CD4-positive, alpha-beta T cell treated with Interferon gamma for 1 hour (primary cell): ENCODE measurements around the gene ITGB2.

ENCODE experiments used
- DNase-seq: peaks from one replicate; pipeline ENCODE4 v3.0.0-alpha.2; 2020

The ITGB2 gene

GRCh38 chr21:44865561-44866280, 55.0 kb downstream of the ITGB2 start:
- DNase-seq = peak; percentile 40

DNA sequence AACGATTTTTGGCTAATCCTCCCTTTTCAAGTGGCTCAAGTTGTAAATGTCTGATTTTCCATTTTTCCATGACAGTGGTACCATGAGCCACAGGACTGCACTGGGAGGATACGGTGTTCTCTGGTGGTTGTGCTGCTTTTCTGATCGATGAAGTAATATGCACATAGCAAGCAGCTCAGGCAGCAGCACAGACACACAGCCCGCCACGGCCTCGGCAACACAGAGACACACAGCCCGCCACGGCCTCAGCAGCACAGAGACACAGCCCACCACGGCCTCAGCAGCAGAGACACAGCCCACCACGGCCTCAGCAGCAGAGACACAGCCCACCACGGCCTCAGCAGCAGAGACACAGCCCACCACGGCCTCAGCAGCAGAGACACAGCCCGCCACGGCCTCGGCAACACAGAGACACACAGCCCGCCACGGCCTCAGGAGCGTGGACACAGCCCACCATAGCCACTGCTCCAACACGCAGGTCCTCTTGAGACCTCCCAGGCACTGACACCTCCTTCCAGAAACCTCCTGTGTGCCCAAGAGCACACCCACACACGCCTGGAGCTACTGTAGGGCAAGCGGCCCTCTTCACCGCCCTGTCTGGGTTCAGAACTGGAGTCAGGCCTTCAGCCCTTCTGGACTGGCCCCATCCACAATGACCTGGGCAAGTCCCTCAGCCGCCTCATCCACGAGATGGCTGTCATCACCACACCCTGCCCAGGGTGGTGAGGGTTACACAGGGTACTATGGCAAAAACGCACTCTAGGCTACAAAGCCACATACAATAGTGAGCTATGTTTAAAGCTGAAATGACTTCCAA, 57.6 kb downstream of the ITGB2 start:
- DNase-seq = no peak

DNA sequence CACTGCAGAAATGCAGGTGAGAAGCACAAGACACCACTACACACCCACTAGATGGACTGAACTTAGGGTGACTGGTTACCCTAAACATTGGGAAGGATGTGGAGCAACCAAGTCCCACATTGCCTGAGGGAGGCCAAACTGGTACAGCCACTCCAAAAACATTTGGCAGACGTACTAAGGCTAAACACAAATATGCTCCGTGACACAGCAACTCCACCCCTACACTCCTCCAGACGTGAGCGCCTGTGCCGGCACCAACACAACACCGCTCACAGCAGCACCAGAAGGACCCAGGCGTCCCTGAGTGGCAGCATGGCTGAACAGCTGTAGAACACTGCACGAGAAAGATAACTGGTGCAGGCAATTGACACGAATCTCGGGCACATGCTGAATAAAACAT, 61.9 kb downstream of the ITGB2 start:
- DNase-seq = no peak

- no peak for DNase-seq
Observed at GRCh38 chr21:44858291-44858690, 62.4 kb downstream of the ITGB2 start.

GRCh38 chr21:44857127-44857892, 63.4 kb downstream of the ITGB2 start:
- no peak for DNase-seq

DNA sequence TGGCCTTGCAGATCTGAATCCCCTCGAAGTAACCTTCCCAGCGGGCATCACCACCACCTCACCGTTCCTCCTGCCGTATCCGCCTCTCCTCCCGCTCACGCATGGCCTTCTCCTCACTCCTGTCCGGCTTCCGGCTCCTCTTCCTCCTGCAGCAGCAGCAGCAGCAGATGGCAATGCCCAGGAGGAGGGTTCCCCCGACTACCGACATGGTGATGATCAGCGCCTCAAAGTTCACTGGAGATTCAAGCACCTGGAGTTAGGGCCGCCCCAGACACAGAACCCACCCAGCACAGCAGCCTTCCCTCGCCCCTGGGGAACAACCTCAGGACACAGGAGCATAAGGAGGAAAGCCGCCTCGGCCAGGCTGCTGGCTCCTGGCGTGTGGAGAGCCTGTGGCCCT, 64.6 kb downstream of the ITGB2 start:
- no peak for DNase-seq

DNA sequence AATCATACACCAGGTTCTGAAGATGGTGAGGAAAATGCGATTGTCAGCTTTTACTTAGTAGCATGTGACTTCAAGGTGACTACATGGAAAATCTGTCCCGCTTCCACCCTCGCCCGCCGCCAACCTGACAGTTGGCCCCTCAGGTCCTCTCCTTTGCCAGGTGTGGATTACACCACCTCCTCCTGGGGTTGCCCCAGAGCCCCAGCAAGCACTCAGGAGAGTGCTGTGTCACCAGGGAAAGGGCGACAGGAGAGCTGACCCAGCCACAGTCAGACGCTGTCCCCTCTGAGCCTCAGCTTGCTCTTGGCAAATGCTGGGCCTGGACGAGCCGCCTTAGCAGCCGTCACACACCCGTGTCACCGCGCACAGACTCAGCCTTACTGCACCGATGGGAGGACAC, 65.1 kb downstream of the ITGB2 start:
- DNase-seq = no peak

DNA sequence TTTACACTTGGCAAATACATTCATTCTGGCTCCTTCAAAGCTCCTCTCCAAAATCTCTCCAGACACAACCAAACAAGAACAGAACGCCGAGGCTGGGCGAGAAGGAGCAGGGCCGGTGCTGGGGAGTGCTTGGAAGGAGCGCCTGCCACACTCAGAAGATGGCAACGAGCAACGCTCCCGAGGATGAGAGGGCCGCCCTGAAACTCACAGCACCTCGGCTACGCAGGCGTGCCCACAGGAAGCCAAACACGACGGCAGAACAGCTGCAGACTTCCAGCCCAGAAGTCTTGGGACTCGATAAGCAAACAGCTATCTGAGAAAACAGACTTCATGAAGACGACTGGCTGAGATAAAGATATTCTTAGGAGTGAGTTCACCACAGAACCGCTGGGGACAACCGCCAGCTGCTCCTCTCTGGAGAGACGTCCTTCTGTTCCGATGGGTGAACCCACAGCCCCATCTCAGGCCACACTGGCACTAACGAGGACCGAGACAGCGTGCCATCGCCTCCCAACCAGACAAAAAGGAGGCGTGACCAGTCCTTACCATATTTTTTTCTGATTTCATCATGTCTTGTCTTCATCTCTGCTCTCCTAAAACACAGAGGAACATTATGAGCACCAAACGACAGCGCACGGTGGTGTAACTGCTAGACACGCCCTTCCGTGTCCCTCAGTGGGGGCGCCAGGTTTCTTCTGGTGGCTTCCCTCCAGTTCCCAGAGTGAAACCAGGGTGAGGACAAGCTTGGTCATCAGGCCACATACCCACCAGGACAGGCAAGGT, 65.8 kb downstream of the ITGB2 start:
- peak; percentile 20 for DNase-seq

GRCh38 chr21:44854391-44854663, 66.4 kb downstream of the ITGB2 start:
- peak; percentile 34 for DNase-seq

DNA sequence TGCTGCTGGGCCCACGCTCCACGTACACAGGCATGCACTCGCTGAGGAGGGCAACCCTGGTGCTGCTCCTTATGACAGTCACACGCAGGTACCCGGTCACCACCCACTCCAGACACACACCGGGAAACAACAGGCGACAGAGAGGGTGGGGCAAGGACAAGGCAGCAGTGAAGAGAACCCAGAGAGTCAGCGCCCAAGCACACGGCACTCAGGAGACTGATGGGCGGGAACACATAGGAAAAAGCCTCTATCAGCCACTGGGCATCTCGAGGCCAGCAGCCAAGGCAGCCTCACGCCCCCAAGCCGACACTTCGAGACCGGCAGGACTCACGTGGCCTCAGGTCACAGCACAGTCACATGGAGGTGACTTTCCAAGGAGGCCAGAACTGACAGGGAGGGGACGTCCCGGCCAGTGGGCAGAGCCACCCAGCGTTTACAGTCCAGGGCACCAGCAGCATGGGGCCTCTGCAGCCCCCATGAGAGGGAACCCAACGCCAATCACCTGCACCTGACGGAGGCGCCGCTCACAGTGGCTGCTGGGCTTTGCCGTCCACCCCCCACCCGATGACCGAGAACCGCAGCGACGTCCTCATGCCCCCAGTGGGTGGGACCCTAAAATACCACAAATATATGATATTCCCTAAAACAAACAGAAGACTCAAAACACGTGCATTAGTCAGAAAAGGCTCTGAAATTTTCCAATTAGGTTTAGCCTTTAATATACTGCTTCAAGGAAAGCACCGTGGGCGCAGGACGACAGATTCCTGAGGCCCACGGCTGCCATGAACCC, 66.9 kb downstream of the ITGB2 start:
- DNase-seq = no peak

- DNase-seq = no peak
Observed at GRCh38 chr21:44850905-44851657, 69.6 kb downstream of the ITGB2 start.

DNA sequence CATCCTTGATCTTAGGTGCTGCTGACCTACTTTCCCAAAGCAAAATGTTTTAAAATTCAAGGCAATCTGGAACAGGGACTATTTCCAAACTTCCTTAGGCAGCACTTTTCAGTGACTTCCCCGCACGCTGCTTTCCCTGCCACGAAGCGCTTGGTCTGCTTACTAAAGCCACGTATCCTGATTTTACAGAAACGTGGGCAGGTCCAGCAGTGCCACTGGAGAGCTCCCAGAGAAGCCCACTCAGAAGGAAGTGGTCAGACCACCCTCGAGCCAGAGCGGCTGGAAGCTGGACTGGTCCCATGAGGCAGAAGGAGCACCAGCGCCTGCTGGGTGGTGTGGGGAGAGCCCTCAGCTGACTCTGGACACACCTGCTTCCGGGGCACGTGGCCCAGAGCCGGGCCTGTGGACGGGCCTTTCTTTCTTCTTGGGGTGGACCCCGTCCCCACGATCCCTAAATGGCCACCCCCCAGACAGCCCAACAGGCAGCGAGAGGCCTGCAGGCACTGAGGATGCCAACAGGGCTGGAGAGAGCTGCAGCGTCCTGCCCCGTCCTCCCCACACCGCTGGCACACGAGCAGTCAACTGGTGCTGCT, 70.4 kb downstream of the ITGB2 start:
- DNase-seq = no peak

DNA sequence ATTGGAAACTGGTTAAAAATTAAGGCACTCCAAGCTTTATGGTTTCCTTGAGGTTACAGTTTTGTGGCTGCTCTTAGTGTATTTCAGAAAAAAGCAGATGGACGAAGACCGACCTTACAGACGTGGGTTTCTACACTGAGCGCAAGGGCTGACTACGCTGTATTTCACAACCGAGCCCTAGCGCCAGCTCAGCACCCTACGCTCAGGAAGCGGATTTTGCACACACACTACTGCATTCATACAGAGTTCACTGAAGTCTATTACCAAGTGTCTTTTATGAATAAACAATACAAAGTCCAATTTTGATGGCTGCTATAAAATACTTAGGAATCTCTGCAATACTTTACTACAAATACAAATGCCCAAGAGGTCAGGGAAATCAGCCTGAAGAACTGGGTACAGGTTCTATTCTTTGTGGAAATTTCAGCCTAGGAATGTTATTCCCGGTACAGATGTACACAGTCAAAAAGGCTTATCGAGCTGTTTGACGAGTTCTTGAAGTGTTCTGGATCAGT, 71.0 kb downstream of the ITGB2 start:
- no peak for DNase-seq

- DNase-seq = no peak
Observed at GRCh38 chr21:44848821-44849521, 71.7 kb downstream of the ITGB2 start.

DNA sequence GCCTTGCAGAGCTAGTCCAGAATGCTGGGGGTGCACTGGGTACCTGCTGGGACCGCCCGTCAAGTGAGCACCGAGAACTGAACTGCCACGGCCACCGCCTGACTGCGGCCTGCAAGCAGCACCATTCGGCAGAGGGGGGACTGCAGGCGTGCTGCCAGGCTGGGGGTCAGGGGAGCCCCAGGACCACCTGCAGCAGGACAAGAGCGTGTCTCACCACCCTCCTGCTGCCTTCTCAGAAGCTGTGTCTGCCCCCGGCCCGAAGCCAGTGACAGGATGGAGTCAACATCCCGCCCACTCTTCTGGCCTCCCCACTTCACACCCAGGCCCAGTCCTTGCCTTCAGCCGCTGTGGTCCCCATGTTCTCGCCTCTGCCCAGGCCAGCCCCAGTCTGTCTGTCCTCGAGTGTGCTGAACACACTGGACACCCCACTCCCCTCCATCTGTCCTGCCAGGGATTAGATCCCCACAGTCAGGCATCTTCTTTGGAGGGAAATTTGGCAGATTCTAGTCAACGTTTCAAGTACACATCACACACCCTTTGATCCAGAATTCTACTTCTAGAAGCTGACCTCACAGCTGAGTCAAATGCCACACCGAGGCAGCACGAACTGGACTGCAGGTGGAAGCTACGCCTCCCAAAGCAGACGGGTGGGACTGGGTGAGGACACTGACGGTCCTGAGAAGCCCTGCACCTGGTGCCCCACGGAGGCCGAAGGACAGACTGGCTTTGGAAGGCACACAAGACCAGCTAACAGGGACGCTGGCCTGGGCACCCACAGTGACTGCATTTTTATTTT, 73.2 kb downstream of the ITGB2 start:
- no peak for DNase-seq

GRCh38 chr21:44846485-44847260, 74.0 kb downstream of the ITGB2 start:
- DNase-seq = peak; percentile 58

GRCh38 chr21:44846224-44846484, 74.5 kb downstream of the ITGB2 start:
- DNase-seq = no peak

GRCh38 chr21:44845418-44846223, 75.1 kb downstream of the ITGB2 start:
- peak; percentile 41 for DNase-seq
